OCI-LY7 (cell line): Measurements from ENCODE around the gene MBTPS1. TPM values are rescaled to one million over a fixed set of nuclear protein-coding genes. Genes with fewer than 3 reads are reported as not detected.
"Not testable (repeated sequence)": the region's sequence is repeated elsewhere in the genome, so short reads cannot be mapped to it uniquely, and the experiment has no call there.

Experiments used
- BruUV-seq: library from RNA; stranded (reverse); fragments of 400-500 nt; replicated peaks from 2 replicates; lab custom pipeline; 2021; lab: Mats Ljungman, UMichigan
- CTCF ChIA-PET: fragments of 300-600 bp; sonication (Branson Sonifier 250); formaldehyde crosslinking; loops from one replicate; lab custom pipeline; 2022; ENCODE audit warnings: antibody characterized with exemption; ENCODE audit not compliant: unreplicated experiment; lab: Charles Lee
- POLR2A ChIA-PET: fragments of 300-600 bp; sonication (Branson Sonifier 250); formaldehyde crosslinking; loops from one replicate; lab custom pipeline; 2022; ENCODE audit warnings: antibody characterized with exemption; lab: Charles Lee
- DNase-seq: peaks from one replicate; pipeline ENCODE4 v3.0.0-alpha.2; 2015; ENCODE audit warnings: low spot score
- H2AFZ ChIP-seq: fragments of 200-600 bp; sonication (generic), shearing (Covaris generic); 2 replicates; pipeline ENCODE4 v1.6.1; 2014; ENCODE audit warnings: mild to moderate bottlenecking, antibody characterized with exemption, low read length, moderate library complexity
- H3K27ac ChIP-seq: fragments of 200-600 bp; sonication (generic); 2 replicates; pipeline ENCODE4 v1.5.1; 2014; ENCODE audit warnings: mixed run types, low read depth, mild to moderate bottlenecking, moderate library complexity, low read length, inconsistent platforms; ENCODE audit not compliant: poor library complexity, severe bottlenecking
- H3K36me3 ChIP-seq: fragments of 200-600 bp; sonication (generic); 2 replicates; pipeline ENCODE4 v1.6.1; 2014; ENCODE audit warnings: mild to moderate bottlenecking, antibody characterized with exemption, low read length, moderate library complexity, mixed read lengths; ENCODE audit not compliant: insufficient read depth
- H3K4me1 ChIP-seq: fragments of 200-600 bp; sonication (generic); 2 replicates; pipeline ENCODE4 v1.5.1; 2014; ENCODE audit warnings: mild to moderate bottlenecking, low read length; ENCODE audit not compliant: insufficient read depth, poor library complexity, severe bottlenecking
- H3K4me2 ChIP-seq: fragments of 200-600 bp; sonication (generic); 2 replicates; pipeline ENCODE4 v1.6.1; 2014; ENCODE audit warnings: mild to moderate bottlenecking, low read length
- H3K4me3 ChIP-seq: fragments of 200-600 bp; sonication (generic); 2 replicates; pipeline ENCODE4 v1.5.1; 2014; ENCODE audit warnings: mild to moderate bottlenecking, low read depth, low read length; ENCODE audit not compliant: poor library complexity, severe bottlenecking
- H3K79me2 ChIP-seq: fragments of 200-600 bp; sonication (generic); 2 replicates; pipeline ENCODE4 v1.6.1; 2016; ENCODE audit warnings: low read depth, mild to moderate bottlenecking, low read length, moderate library complexity, mixed read lengths; ENCODE audit not compliant: insufficient read depth
- H3K9me2 ChIP-seq: fragments of 200-600 bp; sonication (generic); 2 replicates; pipeline ENCODE4 v1.6.1; 2016; ENCODE audit warnings: mild to moderate bottlenecking, low read length, mixed read lengths; ENCODE audit not compliant: insufficient read depth
- H3K9me3 ChIP-seq: fragments of 200-600 bp; sonication (generic); 2 replicates; pipeline ENCODE4 v1.6.1; 2014; ENCODE audit warnings: mild to moderate bottlenecking, mixed run types, low read length, mixed read lengths
- H4K20me1 ChIP-seq: fragments of 200-600 bp; sonication (generic); 2 replicates; pipeline ENCODE4 v1.6.1; 2014; ENCODE audit warnings: mild to moderate bottlenecking, antibody characterized with exemption, low read length, moderate library complexity, mixed read lengths; ENCODE audit not compliant: insufficient read depth
- EZH2phosphoT487 ChIP-seq: fragments of 200-600 bp; sonication (generic); IDR thresholded peaks from 2 replicates; pipeline ENCODE4 v1.6.1; 2018; ENCODE audit warnings: low read depth, borderline replicate concordance, mild to moderate bottlenecking, mixed run types, antibody characterized with exemption, low read length, moderate library complexity, mixed read lengths
- intact Hi-C: fragments of 100-400 bp; cut with micrococcal nuclease; formaldehyde crosslinking; loops from one replicate; pipeline ENCODE4 v1.10.0; 2022; ENCODE audit not compliant: unreplicated experiment
- total RNA-seq, 2 experiments: library from RNA; depleted of rRNA in 1 of 2; stranded (reverse); fragments of >200 nt in 1 of 2; shearing (Covaris generic) in 1 of 2; gene quantifications; 2 replicates each; pipeline ENCODE4 v1.2.3, GENCODE V29; 2014 to 2022
- TF ChIP-seq, protein P1 (sequence below): fragments of 200-600 bp; sonication (generic); conservative IDR thresholded peaks from 2 replicates; pipeline ENCODE4 v1.5.1; 2014; ENCODE audit warnings: mild to moderate bottlenecking, antibody characterized with exemption, low read length, moderate library complexity, mixed read lengths

MBTPS1 gene
- total RNA-seq, 2 experiments from 2014 or later: 49.6 to 65.2 TPM

DNA sequence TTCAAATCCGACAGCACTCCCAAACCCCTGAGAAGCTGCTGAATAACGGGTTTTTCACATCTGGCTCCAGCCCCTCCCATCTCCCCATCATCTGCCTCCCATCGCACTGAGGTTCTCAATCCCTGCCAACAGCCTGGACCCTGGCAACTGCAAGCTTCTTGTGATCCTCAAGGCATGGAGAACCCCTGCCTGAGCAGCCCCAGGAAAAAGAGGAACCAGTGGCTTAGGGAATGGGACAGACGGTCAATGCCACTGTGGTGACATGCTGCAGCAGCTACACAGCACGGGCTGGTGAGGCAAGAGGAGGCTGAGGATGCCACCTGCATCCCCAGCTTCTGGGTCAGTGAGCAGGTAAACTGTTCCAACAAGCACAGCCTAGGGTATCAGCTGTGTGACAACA lies 3.3 kb upstream of the MBTPS1 start:
- H4K20me1 ChIP-seq: no peaks in the 10 kb centered on the region
- no peaks in the 10 kb centered on the region for H3K9me2 ChIP-seq
- intact Hi-C loops: no loop called here
- H3K4me3 ChIP-seq: no peak overlapping the region
- H3K27ac ChIP-seq: no peak overlapping the region
- H3K9me3 ChIP-seq: no peaks in the 10 kb centered on the region
- TF ChIP-seq, protein P1, sequence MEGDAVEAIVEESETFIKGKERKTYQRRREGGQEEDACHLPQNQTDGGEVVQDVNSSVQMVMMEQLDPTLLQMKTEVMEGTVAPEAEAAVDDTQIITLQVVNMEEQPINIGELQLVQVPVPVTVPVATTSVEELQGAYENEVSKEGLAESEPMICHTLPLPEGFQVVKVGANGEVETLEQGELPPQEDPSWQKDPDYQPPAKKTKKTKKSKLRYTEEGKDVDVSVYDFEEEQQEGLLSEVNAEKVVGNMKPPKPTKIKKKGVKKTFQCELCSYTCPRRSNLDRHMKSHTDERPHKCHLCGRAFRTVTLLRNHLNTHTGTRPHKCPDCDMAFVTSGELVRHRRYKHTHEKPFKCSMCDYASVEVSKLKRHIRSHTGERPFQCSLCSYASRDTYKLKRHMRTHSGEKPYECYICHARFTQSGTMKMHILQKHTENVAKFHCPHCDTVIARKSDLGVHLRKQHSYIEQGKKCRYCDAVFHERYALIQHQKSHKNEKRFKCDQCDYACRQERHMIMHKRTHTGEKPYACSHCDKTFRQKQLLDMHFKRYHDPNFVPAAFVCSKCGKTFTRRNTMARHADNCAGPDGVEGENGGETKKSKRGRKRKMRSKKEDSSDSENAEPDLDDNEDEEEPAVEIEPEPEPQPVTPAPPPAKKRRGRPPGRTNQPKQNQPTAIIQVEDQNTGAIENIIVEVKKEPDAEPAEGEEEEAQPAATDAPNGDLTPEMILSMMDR: no peak
- no peak for TF ChIP-seq EZH2phosphoT487
- POLR2A ChIA-PET: no interaction called here
- peaks cover 22% of the 10 kb centered on the region; the same call in 1 of the 2 replicates for H3K36me3 ChIP-seq
- peaks cover 13% of the 10 kb centered on the region for H3K4me1 ChIP-seq
- no TSS peak for BruUV-seq
- H2AFZ ChIP-seq: no peak overlapping the region
- no peak for DNase-seq
- peaks cover 21% of the 10 kb centered on the region for H3K79me2 ChIP-seq
- no peak overlapping the region for H3K4me2 ChIP-seq
- CTCF ChIA-PET: no interaction called here

DNA sequence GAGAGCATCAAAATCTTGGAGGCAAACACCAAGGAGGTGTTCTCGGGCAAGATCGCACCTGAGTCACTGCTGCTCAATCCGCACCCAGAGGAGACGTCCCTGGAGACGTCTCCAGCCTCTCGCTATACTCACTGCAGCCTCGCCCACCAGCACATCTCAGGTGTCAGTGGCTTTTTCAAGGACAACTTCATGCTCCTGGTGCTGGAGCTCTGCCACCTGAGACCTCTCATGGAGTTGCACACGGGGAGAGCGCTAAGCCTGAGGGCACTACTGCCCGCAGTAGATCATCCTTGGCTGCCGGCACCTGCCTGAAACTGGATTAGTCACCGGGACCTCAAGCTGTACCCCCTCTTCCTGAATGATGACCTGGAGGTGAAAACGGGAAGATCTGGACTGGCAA lies 2.6 kb upstream of the MBTPS1 start:
- Histone ChIP-seq H3K36me3 (peaks cover 22% of the 10 kb centered on the region; the same call in 1 of the 2 replicates), H4K20me1 (no peaks in the 10 kb centered on the region), H3K4me3 (no peak overlapping the region), H3K27ac (no peak overlapping the region), H3K4me1 (peaks cover 15% of the 10 kb centered on the region), H2AFZ (no peak overlapping the region), H3K79me2 (peaks cover 27% of the 10 kb centered on the region), H3K9me2 (no peaks in the 10 kb centered on the region), H3K4me2 (no peak overlapping the region), H3K9me3 (no peaks in the 10 kb centered on the region)
- CTCF ChIA-PET: no interaction called here
- no peak for DNase-seq
- intact Hi-C loops: no loop called here
- POLR2A ChIA-PET: no interaction called here
- TF ChIP-seq, protein P1: no peak
- TF ChIP-seq EZH2phosphoT487: no peak
- no TSS peak for BruUV-seq

DNA sequence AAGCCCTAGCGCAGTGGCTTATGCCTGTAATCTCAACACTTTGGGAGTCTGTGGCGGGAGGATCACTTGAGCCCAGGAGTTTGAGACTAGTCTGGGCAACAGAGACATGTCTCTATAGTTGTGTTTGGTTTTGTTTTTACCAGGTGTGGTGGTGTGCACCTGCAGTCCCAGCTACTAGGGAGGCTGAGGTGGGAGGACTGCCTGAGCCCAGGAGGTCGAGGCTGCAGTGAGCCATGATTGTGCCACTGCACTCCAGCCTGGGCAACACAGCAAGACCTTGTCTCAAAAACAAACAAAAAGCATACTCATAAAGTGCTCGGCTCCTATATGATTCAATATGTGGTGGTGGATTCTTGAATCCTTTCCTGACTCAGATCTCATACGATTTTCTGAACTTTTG lies 1.6 kb upstream of the MBTPS1 start:
- intact Hi-C loops, H3K9me3 ChIP-seq, H3K4me3 ChIP-seq, CTCF ChIA-PET, H3K9me2 ChIP-seq, H3K27ac ChIP-seq, H3K4me2 ChIP-seq, H2AFZ ChIP-seq, BruUV-seq, H4K20me1 ChIP-seq, DNase-seq: not testable (repeated sequence)
- peaks cover 16% of the 10 kb centered on the region for H3K36me3 ChIP-seq
- POLR2A ChIA-PET: interaction anchor here (1.8 kb wide), 1 partner anchor 26 kb away, joined by 15 read pairs; the partner anchor contains the start of genes DNAAF1 and HSDL1
- peaks cover 15% of the 10 kb centered on the region for H3K4me1 ChIP-seq
- H3K79me2 ChIP-seq: peaks cover 38% of the 10 kb centered on the region
